TTC549 (cell line): ENCODE measurements around the gene CKMT2.

Experiments
- FAIRE-seq: peaks from 2 replicates; lab custom pipeline; 2012; peaks lifted over from hg19 to GRCh38; lab: Jason Lieb, UNC

CKMT2 gene

GRCh38 chr5:81216152-81216551, 17.0 kb upstream of the CKMT2 start:
- FAIRE-seq, result no peak

DNA sequence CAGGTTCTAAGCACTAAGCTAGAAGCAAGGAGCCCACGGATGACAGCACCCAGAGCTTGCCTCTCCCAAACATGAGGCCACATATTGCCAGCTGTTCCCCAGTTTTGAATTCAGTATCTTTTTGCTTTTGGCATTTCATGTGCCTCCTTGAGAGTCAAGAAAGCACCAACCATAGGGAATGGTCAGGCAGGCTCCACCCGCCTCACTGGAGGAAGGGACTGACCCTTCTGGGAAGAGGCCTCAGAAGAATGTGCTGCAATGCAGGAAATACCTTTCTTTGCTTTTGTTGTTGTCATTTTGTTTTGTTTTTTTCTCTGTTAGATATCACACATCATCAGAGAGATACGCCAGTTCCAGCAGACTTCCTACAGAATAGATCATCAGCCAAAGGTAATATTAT, 13.7 kb upstream of the CKMT2 start:
- FAIRE-seq, result no peak

- no peak for FAIRE-seq
Observed at GRCh38 chr5:81222285-81222684, 10.8 kb upstream of the CKMT2 start.

DNA sequence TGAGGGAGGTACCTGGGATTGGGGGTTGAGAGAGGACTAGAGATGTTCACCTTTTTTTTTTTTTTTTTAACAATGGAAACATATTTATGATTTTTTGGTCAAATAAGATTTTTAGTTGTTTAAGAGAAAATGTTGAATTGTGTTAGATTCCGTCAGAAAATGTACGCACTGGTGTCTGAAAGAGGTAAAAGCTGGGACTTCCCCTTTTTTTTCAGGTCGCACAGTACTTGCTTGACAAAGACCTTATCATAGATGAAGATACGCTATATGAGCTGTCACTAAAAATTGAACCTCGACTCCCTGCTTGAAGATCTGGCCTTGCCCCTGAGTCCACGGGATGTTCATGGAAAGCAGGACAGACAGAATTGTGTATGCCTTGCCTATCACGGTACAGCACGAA, 7.7 kb upstream of the CKMT2 start:
- FAIRE-seq, result no peak

DNA sequence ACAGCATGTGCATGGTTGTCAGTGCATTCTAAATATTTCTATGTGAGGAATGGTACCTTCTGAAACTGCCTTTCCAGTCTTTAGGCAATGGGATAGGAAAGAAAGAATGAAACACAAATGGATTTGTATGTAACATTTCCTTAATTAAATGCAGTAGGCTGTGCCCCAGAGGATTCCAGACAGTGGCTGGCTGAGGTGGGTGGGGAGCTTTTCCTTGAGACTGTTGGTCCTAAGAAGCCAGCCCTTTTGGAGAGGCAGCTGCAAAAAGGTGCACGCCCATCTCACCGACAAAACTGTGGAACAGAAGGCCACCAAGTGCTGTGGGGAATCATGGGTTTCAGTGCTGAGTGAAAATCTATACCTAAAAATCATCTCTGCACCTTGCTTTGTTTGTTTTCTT, 6.8 kb upstream of the CKMT2 start:
- no peak for FAIRE-seq

GRCh38 chr5:81226949-81227348, 6.2 kb upstream of the CKMT2 start:
- FAIRE-seq, result no peak

GRCh38 chr5:81228084-81228483, 5.0 kb upstream of the CKMT2 start:
- no peak for FAIRE-seq

GRCh38 chr5:81230416-81230815, 2.7 kb upstream of the CKMT2 start:
- no peak for FAIRE-seq

DNA sequence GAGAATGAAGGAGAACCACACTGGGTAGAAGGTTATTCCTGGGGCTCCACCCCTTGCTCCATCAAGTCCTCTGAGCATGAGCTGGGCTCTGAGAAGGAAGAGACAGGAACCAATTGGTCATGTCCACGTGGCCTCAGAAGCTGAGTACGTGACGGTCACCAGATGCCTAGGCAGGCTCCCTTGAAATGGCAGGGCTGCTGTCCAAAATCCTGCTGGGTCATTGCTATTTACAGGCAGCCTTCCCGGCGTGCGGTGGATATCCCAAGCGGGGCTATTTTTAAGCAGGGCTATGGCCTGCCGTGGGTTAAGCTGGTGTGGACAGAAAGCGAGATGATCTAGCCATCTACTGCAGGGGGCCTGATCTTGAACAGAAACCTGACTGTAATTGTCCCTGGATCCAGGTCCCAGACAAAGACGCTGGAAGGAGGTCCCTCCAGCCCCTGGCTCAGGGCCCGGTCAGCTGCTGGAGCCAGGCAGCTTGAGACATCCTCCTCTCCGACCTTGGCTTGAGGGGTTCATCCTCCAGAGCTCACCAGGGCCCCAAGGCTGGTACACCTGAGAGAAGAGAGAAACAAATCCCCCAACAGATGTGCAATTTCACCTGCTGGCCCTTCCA, 550 bp upstream of the CKMT2 start:
- FAIRE-seq, result no peak

GRCh38 chr5:81234299-81234698, 1.2 kb downstream of the CKMT2 start:
- FAIRE-seq, result no peak

- no peak for FAIRE-seq
Observed at GRCh38 chr5:81234801-81235200, 1.7 kb downstream of the CKMT2 start.

DNA sequence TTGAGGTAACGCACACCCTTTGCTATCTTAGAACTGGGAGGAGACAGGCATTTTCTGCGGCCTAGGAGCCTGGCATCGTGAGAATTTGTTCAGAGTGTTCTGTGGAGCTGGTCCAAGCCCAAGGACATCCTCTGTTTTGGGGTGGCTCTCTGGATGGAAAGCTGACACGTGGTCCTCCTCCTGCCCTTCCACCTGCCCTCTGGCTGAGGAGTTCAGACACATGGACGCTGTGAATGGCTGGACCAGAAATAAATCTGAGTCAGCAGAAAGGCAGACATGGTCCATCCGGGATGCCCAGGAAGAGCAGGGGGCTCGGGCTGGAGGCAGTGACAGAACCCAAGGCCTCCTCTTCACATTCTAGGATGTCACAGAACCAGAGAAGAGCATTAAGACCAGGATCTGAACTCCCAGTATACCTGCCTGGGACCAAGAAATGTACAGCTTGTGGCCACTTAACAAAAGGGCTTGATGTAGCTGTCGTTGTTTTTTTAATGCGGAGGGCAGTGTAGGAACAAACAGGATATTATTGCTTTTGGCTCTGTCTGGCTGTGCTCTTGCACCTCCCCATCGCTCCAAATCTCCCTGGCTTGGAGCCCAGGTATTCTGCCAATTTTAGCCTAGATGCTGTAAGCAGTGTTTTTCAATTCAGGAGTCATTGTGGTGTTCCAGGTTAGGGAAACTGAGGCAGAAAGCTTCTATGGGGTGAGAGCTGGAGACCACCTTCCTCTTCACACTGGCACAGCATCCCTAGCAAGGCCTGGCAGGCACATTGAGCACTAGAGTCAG, 2.4 kb downstream of the CKMT2 start:
- FAIRE-seq, result no peak

- FAIRE-seq, result no peak
Observed at GRCh38 chr5:81238460-81238859, 5.3 kb downstream of the CKMT2 start.

- no peak for FAIRE-seq
Observed at GRCh38 chr5:81239613-81240012, 6.5 kb downstream of the CKMT2 start.

- no peak for FAIRE-seq
Observed at GRCh38 chr5:81241001-81241400, 7.9 kb downstream of the CKMT2 start.

DNA sequence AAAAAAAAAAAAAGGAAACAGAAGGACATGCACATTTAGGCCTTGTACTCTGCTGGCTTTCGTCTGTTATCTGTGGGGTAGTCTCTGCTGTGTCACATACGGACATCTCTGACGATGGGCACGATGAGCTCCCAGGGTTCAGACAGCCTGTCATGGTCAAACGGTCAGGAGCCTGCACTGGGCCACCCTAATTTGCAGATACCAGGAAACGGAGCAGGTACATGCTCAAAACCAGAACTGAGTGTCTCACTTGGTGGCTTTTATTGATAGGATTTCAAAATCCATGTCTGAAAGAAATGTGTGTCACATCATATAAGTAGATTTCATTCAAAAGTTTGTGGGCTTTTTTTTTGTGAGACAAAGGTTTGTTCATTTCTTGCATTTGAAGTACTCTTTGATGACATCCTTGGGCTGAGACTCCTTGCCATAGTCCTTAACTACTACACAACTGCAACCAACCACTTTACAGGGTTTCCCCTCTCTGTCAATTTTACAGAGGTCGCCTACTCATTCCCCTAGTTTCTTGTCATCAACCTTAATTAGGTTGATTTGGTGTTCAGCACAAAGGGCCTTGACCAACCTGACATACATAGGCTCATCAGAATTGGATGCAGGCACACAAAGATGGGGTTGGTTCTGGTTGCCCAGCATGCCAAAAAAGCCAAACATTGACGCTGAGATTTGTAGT, 9.0 kb downstream of the CKMT2 start:
- no peak for FAIRE-seq

DNA sequence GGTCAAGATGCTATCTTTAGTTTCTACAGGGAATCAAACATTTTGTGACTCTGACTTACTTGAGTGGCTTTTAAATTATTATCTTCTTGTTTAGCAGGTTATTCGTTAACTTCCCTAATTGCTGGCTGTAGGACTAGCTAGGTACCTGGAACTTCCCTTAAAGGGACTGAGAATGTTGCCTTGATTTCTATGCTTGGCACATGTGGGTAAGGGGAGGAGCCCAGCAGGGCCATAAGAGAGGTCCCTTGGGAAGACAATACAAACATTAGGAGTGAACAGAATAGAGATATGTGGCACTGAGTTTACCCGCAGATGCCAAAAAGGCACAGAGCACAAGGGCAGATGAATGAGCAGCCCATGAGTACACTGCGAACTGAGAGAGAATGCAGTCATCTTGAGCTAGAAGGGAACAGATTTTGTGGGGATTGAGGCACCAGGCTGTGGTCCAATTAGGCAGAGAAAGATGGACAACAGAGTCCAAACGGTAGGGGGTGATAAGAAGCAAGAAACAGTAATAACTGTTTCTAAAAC, 9.8 kb downstream of the CKMT2 start:
- no peak for FAIRE-seq

- FAIRE-seq, result no peak
Observed at GRCh38 chr5:81244451-81244850, 11.3 kb downstream of the CKMT2 start.

GRCh38 chr5:81245871-81246235, 12.7 kb downstream of the CKMT2 start:
- FAIRE-seq, result no peak

- FAIRE-seq, result no peak
Observed at GRCh38 chr5:81246697-81247096, 13.6 kb downstream of the CKMT2 start.

- FAIRE-seq, result no peak
Observed at GRCh38 chr5:81247441-81247972, 14.4 kb downstream of the CKMT2 start.

DNA sequence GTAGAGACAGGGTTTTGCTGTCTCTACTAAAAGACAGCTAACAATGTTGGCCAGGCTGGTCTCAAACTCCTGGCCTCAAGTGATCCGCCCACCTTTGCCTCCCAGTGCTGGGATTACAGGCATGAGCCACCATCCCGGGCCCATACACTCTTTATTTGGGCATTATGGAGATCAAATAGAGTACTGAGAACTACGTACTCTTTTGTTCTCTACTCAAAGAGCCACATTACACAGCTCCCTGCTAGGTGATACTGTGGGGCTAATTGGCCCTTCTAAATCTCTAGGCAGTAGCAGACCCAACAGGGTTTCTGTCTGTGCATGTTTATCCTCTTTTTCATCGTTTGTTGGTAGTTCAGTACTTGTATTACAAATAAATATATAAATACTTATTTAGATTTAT, 16.1 kb downstream of the CKMT2 start:
- FAIRE-seq, result no peak

- no peak for FAIRE-seq
Observed at GRCh38 chr5:81250004-81250403, 16.9 kb downstream of the CKMT2 start.
